Psoas muscle (tissue), 8 donors: ENCODE results near the gene TPD52L2. TPM values are rescaled to one million over a fixed set of nuclear protein-coding genes. Genes with fewer than 3 reads are reported as not detected.

Experiments
- ATAC-seq, 4 donors: fragments of 200-7000 bp; cut with Tn5 transposase; one replicate each; pipeline ENCODE4 v1.9.1; 2020; ENCODE audit warnings: moderate library complexity in 3 of 4, mild to moderate bottlenecking in 2 of 4
- DNase-seq, 2 donors: peaks; one replicate each; pipeline ENCODE4 v3.0.0-alpha.2; 2020
- H3K27ac ChIP-seq: fragments of 200-600 bp; one replicate; pipeline ENCODE4 v1.8.0; 2022
- H3K27me3 ChIP-seq, 3 donors: fragments of 200-600 bp in 1 of 3; one replicate each; pipeline versions ENCODE4 v1.6.1 to v1.8.0; 2013 to 2022; ENCODE audit warnings: low read length in 2 of 3, mild to moderate bottlenecking in 2 of 3, moderate library complexity in 1 of 3; ENCODE audit not compliant: insufficient read depth in 3 of 3
- H3K36me3 ChIP-seq, 2 donors: fragments of 200-600 bp in 1 of 2; one replicate each; pipeline versions ENCODE4 v1.6.1 to v1.8.0; 2013 to 2022; ENCODE audit warnings: low read depth in 1 of 2, mild to moderate bottlenecking in 1 of 2, moderate library complexity in 1 of 2; ENCODE audit not compliant: insufficient read depth in 1 of 2
- H3K4me1 ChIP-seq: fragments of 200-600 bp; one replicate; pipeline ENCODE4 v1.8.0; 2022
- H3K4me3 ChIP-seq: fragments of 200-600 bp; one replicate; pipeline ENCODE4 v1.8.0; 2022; ENCODE audit warnings: mild to moderate bottlenecking
- H3K9me3 ChIP-seq: fragments of 200-600 bp; one replicate; pipeline ENCODE4 v1.8.0; 2022
- WGBS, 3 donors: extraction: QIAGEN DNeasy Blood & Tissue Kit; methylation state at CpG; one replicate each; pipeline versions ENCODE4 v1.1.6 to v1.1.7; 2013; 5-methylcytosine and 5-hydroxymethylcytosine counted together
- intact Hi-C, 2 donors: fragments of 100-400 bp; cut with DNase I; formaldehyde crosslinking; loops; one replicate each; pipeline versions ENCODE4 v1.11.0 to v1.14.2; 2022
- polyA plus RNA-seq, 3 donors: library from polyadenylated mRNA; stranded (reverse); fragments of 200-250 nt; gene quantifications; one replicate each; pipeline ENCODE4 v1.2.3, GENCODE V29; 2013
- total RNA-seq, 4 donors: library from RNA; stranded (reverse); fragmentation: NEBNext Ultra II Directional in 2 of 4; extraction: Animal tissue kit (Norgen Biotek cat#: 25700) in 2 of 4; gene quantifications; one replicate each; pipeline versions ENCODE4 v1.2.1 to v1.2.4, GENCODE V29; 2021 to 2023
- TF ChIP-seq, protein P1 (sequence below): fragments of 200-600 bp; IDR thresholded peaks from one replicate; pipeline ENCODE4 v1.8.0; 2022; ENCODE audit warnings: antibody characterized with exemption
- donor health status: healthy with polysubstance abuse.
- donor health status: DM: no; HTN: no; CAD: no; lungs with moderate emphysema.
- donor health status: Bipolar disorder and iron deficiency.
- donor health status: healthy.
- donor health status: DM: yes; HTN: yes; CAD: no.
- donor health status: DM: no; HTN: no; CAD: no.
- donor health status: DM: no; HTN: no; CAD: no.
- donor health status: DM: yes; HTN: yes; CAD: no.

Gene TPD52L2
- total and polyA plus RNA-seq, 7 donors, result 40.7 to 152 (median 55.8) TPM

DNA sequence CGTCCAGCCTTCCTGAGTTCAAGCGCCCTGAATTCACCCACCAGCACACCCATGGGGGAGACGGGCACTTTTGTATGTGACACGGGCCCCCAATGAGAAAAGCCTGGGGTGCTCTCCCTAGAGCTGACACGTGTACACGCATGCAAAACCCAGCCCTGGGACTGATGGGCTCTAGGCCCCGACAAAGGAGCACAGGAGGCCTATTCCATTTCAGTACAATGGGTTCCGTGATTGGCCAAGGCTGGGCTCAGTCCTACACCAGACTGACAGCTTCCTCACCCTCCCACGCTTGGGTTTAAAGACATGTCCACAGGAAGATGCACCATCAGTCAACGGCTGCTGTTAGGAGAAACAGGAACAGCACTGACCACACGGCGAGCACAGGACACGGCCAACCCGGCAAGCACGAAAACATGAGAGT is 42.8 kb upstream of the TPD52L2 start:
- H3K27me3 ChIP-seq, result no peaks in the 10 kb centered on the region
- no peak overlapping the region for H3K27ac ChIP-seq
- H3K4me3 ChIP-seq, result no peak overlapping the region
- 63 to 72% (median 72%) methylated on average over 15 of the region's 15 CpGs for WGBS, 3 donors
- intact Hi-C loops, result no loop called here
- H3K36me3 ChIP-seq, result no peaks in the 10 kb centered on the region
- ATAC-seq (no peak), DNase-seq (no peak)
- no peaks in the 10 kb centered on the region for H3K9me3 ChIP-seq
- no peaks in the 10 kb centered on the region for H3K4me1 ChIP-seq
- TF ChIP-seq, protein P1, sequence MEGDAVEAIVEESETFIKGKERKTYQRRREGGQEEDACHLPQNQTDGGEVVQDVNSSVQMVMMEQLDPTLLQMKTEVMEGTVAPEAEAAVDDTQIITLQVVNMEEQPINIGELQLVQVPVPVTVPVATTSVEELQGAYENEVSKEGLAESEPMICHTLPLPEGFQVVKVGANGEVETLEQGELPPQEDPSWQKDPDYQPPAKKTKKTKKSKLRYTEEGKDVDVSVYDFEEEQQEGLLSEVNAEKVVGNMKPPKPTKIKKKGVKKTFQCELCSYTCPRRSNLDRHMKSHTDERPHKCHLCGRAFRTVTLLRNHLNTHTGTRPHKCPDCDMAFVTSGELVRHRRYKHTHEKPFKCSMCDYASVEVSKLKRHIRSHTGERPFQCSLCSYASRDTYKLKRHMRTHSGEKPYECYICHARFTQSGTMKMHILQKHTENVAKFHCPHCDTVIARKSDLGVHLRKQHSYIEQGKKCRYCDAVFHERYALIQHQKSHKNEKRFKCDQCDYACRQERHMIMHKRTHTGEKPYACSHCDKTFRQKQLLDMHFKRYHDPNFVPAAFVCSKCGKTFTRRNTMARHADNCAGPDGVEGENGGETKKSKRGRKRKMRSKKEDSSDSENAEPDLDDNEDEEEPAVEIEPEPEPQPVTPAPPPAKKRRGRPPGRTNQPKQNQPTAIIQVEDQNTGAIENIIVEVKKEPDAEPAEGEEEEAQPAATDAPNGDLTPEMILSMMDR, result no peak

DNA sequence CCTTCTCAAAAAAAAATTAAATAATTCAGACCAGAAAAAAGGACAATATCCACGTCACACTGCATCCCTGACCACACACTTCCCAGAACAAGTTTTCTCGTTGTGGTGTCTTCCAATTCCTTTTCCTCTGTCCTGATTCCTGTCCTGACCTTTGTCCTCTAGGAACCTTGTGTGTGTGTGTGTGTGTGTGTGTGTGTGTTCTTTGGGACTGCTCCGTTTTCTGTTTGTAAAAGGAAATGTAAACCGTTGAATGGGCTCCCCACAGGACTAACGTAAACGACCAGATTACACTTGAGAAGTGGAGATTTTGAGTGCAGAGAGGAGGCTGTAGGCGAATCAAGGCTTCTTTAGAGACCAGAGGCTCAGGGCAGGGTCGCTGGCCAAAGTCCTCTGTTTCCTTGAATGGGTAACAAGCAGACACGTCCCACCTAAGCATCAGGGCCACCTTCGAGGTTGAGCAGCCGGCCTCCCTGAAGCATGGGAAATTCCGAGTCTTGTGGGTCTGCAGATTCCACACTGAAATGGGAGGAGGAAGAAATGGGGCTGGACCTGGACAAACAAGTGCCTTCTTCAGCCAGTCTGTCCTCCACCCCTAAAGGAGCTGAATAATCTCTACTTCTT is 41.3 kb upstream of the TPD52L2 start:
- TF ChIP-seq, protein P1, result no peak
- DNase-seq, result no peak
- H3K4me3 ChIP-seq, result no peak overlapping the region
- H3K27me3 ChIP-seq, result peaks cover 0 to 2% (median 0%) of the 10 kb centered on the region in 3 donors
- no peak for ATAC-seq
- H3K4me1 ChIP-seq, result no peaks in the 10 kb centered on the region
- 59 to 68% (median 63%) methylated on average over 12 of the region's 12 CpGs for WGBS, 3 donors
- H3K27ac ChIP-seq, result no peak overlapping the region
- H3K9me3 ChIP-seq, result no peaks in the 10 kb centered on the region
- intact Hi-C loops, result no loop called here
- no peaks in the 10 kb centered on the region for H3K36me3 ChIP-seq

GRCh38 chr20:63825331-63826118 is 39.5 kb upstream of the TPD52L2 start:
- Histone ChIP-seq H3K9me3 (no peaks in the 10 kb centered on the region), H3K4me3 (no peak overlapping the region), H3K36me3 (no peaks in the 10 kb centered on the region), H3K27ac (no peak overlapping the region), H3K27me3 (peaks cover 0 to 7% (median 0%) of the 10 kb centered on the region in 3 donors), H3K4me1 (peaks cover 11% of the 10 kb centered on the region)
- ATAC-seq, result no peak
- 83 to 91% (median 89%) methylated on average over 25 of the region's 25 CpGs for WGBS, 3 donors
- intact Hi-C loops, result no loop called here
- no peak for DNase-seq
- TF ChIP-seq, protein P1, result no peak

DNA sequence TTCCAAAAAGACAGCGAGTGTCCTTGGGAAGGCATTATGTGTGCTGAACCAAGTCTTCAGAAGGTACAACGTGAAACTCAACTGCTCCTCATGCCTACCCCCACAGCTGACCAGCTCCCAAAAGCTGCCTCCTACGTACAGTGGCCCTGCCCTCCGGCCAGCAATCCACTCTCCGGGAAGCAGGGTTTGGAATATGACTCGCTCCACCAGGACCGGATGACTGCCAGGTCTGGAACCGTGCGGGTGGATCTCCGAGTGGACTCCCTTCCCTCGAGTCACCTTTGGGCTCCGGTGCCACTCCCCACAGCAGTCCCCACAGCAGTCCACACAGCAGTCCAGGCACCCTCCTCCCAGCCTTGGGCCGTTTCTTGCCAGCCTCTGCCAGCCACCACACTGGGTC is 38.3 kb upstream of the TPD52L2 start:
- no peak for DNase-seq

More for the DNA sequence above, 38.3 kb upstream of the TPD52L2 start:
- peaks cover 0 to 9% (median 0%) of the 10 kb centered on the region in 3 donors for H3K27me3 ChIP-seq
- TF ChIP-seq, protein P1, result no peak
- H3K27ac ChIP-seq, result no peak overlapping the region
- 58 to 75% (median 71%) methylated on average over 13 of the region's 13 CpGs for WGBS, 3 donors
- H3K9me3 ChIP-seq, result no peaks in the 10 kb centered on the region
- H3K4me3 ChIP-seq, result no peak overlapping the region
- ATAC-seq, result no peak
- peaks cover 11% of the 10 kb centered on the region for H3K4me1 ChIP-seq
- H3K36me3 ChIP-seq, result no peaks in the 10 kb centered on the region
- intact Hi-C loops, result no loop called here
